HG03175 (cell line): ENCODE measurements around the gene CDC42EP2.

Source experiments
- ATAC-seq: cut with Tn5 transposase; IDR thresholded peaks from one replicate; pipeline ENCODE4 v1.9.1; 2021; ENCODE audit warnings: mild to moderate bottlenecking, moderate library complexity; ENCODE audit not compliant: unreplicated experiment

The CDC42EP2 gene

GRCh38 chr11:65355013-65355775 lies 40.5 kb downstream of the CDC42EP2 start:
- peak; percentile 30 for ATAC-seq

DNA sequence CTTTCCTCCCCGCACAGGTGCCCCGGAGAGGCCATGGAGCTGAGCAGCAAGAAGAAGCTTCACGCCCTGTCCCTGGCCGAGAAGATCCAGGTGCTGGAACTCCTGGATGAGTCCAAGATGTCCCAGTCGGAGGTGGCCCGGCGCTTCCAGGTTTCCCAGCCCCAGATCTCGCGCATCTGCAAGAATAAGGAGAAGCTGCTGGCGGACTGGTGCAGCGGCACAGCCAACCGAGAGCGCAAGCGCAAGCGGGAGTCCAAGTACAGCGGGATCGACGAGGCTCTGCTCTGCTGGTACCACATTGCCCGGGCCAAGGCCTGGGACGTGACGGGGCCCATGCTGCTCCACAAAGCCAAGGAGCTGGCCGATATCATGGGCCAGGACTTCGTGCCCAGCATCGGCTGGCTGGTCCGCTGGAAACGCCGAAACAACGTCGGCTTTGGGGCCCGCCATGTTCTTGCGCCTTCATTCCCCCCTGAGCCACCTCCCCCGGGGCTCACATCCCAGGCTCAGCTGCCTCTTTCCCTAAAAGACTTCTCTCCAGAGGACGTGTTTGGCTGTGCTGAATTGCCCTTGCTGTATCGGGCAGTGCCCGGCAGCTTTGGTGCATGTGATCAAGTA lies 41.2 kb downstream of the CDC42EP2 start:
- ATAC-seq = no peak

DNA sequence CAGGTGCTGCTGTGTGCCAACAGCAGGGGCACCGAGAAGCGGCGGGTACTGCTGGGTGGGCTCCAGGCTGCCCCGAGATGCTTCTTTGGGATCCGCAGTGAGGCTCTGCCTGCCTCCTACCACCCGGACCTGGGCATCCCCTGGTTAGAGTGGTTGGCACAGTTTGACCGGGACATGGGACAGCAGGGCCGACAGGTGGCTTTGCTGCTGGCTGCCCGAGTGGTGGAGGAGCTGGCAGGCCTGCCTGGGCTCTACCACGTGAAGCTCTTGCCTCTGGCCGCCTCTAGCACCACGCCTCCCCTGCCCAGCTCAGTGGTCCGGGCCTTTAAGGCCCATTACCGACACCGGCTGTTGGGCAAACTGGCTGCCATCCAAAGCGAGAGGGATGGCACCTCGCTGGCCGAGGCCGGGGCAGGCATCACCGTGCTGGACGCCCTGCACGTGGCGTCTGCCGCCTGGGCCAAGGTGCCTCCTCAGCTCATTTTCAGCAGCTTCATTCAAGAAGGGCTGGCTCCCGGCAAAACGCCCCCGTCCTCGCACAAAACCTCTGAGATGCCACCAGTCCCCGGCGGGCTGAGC lies 41.8 kb downstream of the CDC42EP2 start:
- no peak for ATAC-seq

GRCh38 chr11:65357856-65358356 lies 43.2 kb downstream of the CDC42EP2 start:
- no peak for ATAC-seq

DNA sequence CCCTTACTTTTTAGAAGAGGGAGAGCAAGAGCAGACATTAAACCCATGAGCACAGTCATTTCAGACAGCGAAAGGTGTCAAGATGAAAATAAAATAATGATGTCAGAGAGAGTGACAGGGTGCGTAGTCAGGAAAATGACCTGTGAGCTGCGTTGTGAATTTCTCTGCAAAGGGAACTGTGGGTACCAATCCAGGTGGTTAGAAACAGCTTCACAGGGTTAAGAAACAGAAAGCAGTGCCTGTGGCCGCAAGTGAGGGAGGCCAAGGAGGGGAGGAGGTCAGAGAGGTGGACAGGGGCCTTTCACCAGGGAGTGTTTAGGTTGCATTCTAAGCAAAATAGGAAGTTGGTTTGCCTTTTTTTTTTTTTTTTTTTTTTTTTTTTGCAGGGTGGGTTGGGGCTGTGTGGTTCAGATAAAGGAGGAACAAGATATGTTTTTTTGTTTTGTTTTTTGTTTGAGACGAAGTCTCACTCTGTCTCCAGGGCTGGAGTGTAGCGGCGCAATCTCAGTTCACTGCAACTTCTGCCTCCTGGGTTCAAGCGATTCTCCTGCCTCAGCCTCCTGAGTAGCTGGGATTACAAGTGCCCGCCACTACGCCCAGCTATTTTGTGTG lies 47.8 kb downstream of the CDC42EP2 start:
- peak; percentile 73 for ATAC-seq

GRCh38 chr11:65362966-65363365 lies 48.3 kb downstream of the CDC42EP2 start:
- no peak for ATAC-seq

DNA sequence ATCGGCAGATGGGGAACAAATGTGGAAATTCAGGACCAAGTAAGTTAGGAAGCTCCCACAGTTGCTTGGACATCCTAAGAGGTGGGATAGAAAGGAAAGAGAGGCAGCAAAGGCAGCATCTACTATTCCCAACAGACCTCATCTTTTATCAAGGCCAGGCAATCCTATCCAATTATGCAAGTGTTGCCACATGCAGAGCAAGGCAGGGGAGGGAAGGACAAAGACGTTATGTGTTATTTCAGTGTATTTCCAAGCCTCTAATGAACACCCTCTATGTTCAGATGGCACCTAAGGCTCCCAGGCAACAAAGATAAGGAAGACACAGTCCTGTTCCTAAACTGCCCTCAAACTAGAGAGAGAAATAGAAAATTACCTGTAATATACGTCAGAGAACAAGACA lies 49.1 kb downstream of the CDC42EP2 start:
- no peak for ATAC-seq

DNA sequence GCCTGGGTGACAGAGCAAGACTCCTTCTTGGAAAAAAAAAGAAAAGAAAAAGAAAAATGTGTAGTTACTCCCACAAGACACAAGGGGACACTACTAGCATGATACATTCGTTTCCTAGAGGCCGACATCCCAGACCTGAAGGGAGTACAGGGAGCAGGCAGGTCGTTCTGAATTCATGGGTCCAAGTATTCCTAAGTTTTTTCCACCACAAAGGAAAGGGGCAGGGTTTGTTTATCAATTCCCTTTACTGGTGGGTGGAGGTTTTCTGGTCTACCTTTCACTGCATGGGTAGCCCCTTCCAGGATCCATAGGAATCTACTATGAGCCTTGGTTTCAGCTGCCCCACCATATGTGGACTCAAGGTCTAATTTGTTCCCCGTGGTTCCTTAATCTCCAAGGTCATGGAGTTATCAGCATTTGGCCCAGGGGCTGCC lies 51.7 kb downstream of the CDC42EP2 start:
- no peak for ATAC-seq

GRCh38 chr11:65370659-65371049 lies 56.0 kb downstream of the CDC42EP2 start:
- ATAC-seq = no peak
